Upper lobe of left lung (tissue), 6 donors: ENCODE data around the gene LSM14A. TPM values are rescaled to one million over a fixed set of nuclear protein-coding genes. Genes with fewer than 3 reads are reported as not detected.
"Not testable (repeated sequence)": the region's sequence is repeated elsewhere in the genome, so short reads cannot be mapped to it uniquely, and the experiment has no call there.

Experiments used
- ATAC-seq, 2 donors: fragments of 200-7000 bp; cut with Tn5 transposase; one replicate each; pipeline ENCODE4 v1.9.1; 2022; ENCODE audit warnings: mild to moderate bottlenecking in 2 of 2, moderate library complexity in 2 of 2; ENCODE audit not compliant: low FRiP score in 2 of 2
- DNase-seq, 2 donors: peaks; one replicate each; pipeline ENCODE4 v3.0.0-alpha.2; 2019 to 2020
- H3K27ac ChIP-seq, 4 donors: fragments of 200-600 bp; sonication (generic); one replicate each; pipeline ENCODE4 v1.5.1; 2016 to 2019
- H3K27me3 ChIP-seq, 4 donors: fragments of 200-600 bp; sonication (generic); one replicate each; pipeline ENCODE4 v1.5.1; 2017 to 2019
- H3K36me3 ChIP-seq, 4 donors: fragments of 200-600 bp; sonication (generic); one replicate each; pipeline ENCODE4 v1.5.1; 2016 to 2019
- H3K4me1 ChIP-seq, 4 donors: fragments of 200-600 bp; sonication (generic); one replicate each; pipeline ENCODE4 v1.5.1; 2018 to 2019
- H3K4me3 ChIP-seq, 4 donors: fragments of 200-600 bp; sonication (generic); one replicate each; pipeline ENCODE4 v1.5.1; 2017 to 2019; ENCODE audit warnings: mild to moderate bottlenecking in 2 of 4, moderate library complexity in 1 of 4
- H3K9me3 ChIP-seq, 4 donors: fragments of 200-600 bp; sonication (generic); one replicate each; pipeline ENCODE4 v1.5.1; 2018 to 2019
- EP300 ChIP-seq, 4 donors: sonication (generic); formaldehyde crosslinking; IDR thresholded peaks; one replicate each; pipeline ENCODE4 v1.5.1; 2017; ENCODE audit warnings: antibody characterized with exemption in 4 of 4, control low read depth in 2 of 4
- POLR2A ChIP-seq, 4 donors: fragments of 450-650 bp; IDR thresholded peaks; one replicate each; pipeline ENCODE4 v1.5.1; 2016 to 2017; ENCODE audit warnings: antibody characterized with exemption in 4 of 4, mild to moderate bottlenecking in 2 of 4
- POLR2AphosphoS5 ChIP-seq, 2 donors: sonication (generic); formaldehyde crosslinking; IDR thresholded peaks; one replicate each; pipeline ENCODE4 v1.5.1; 2017; ENCODE audit warnings: antibody characterized with exemption in 2 of 2
- WGBS, 2 donors: methylation state at CpG; one replicate each; pipeline ENCODE4 v1.1.5; 2017 to 2018; 5-methylcytosine and 5-hydroxymethylcytosine counted together
- total RNA-seq, 6 donors: library from RNA; depleted of rRNA in 4 of 6; stranded (reverse); fragments of >200 nt in 4 of 6; gene quantifications; one replicate each; pipeline versions ENCODE4 v1.1.0 to v1.2.1, GENCODE V29; 2016 to 2021
- TF ChIP-seq, protein P1 (sequence below), 6 experiments: fragments of 450-650 bp in 4 of 6; fragments of 200-600 bp in 2 of 6; sonication (generic) in 2 of 6; IDR thresholded peaks; one replicate each; pipeline ENCODE4 v1.5.1; 2016 to 2019; ENCODE audit warnings: antibody characterized with exemption in 6 of 6
- donor health status: DM: no; HTN: no; CAD: no; lungs with moderate emphysema.
- donor health status: DM: no; HTN: yes; CAD: no; lungs with severe emphysema.

LSM14A gene
- total RNA-seq, 6 donors from 2014 or later = 85.2 to 212 (median 96.3) TPM

DNA sequence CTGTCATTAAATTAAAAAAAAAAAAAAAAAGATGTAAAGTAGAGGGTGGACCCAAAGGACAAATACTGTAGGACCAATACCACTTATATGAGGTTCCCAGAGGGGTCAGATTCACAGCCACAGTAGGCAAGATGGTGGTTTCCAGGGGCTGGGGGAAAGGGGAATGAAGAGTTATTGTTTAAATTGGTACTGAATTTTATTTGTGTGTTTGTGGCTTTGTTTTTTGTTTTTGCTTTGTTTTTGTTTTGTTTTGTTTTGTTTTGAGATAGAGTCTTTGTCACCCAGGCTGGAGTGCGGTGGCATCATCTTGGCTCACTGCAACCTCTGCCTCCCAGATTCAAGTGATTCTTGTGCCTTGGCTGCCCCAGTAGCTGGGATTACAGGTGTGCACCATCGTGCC is 17.9 kb upstream of the LSM14A start:
- WGBS, 2 donors = 85 to 89% methylated on average over 2 of the region's 2 CpGs
- no peak for ATAC-seq

DNA sequence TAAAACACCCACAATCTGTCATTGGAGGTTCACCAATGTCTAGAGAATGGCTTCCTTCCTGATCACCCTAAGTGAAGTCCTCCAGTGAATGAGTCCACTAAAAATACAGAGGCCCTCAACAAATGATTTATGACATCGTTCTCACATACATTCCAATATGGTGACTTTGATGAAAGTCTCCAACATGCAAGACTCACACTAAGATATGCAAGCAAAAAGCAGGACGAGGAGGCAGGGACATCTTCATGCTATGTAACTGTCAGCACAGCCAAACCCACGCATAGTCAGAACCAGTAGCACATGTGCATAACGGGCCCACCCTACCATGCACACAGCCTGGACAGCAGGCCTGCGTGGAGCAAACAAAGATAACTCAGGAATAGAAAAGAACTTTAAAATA is 16.6 kb upstream of the LSM14A start:
- Histone ChIP-seq H3K27ac (no peak overlapping the region), H3K36me3 (no peaks in the 10 kb centered on the region), H3K27me3 (no peaks in the 10 kb centered on the region), H3K4me3 (no peak overlapping the region), H3K9me3 (no peaks in the 10 kb centered on the region), H3K4me1 (no peaks in the 10 kb centered on the region)
- TF ChIP-seq POLR2AphosphoS5 (IDR thresholded peaks at IDR 0.05) (no peak), EP300 (IDR thresholded peaks at IDR 0.05) (no peak), POLR2A (IDR thresholded peaks at IDR 0.05) (no peak)
- TF ChIP-seq, protein P1, sequence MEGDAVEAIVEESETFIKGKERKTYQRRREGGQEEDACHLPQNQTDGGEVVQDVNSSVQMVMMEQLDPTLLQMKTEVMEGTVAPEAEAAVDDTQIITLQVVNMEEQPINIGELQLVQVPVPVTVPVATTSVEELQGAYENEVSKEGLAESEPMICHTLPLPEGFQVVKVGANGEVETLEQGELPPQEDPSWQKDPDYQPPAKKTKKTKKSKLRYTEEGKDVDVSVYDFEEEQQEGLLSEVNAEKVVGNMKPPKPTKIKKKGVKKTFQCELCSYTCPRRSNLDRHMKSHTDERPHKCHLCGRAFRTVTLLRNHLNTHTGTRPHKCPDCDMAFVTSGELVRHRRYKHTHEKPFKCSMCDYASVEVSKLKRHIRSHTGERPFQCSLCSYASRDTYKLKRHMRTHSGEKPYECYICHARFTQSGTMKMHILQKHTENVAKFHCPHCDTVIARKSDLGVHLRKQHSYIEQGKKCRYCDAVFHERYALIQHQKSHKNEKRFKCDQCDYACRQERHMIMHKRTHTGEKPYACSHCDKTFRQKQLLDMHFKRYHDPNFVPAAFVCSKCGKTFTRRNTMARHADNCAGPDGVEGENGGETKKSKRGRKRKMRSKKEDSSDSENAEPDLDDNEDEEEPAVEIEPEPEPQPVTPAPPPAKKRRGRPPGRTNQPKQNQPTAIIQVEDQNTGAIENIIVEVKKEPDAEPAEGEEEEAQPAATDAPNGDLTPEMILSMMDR (IDR thresholded peaks at IDR 0.05) = no peak
- no peak for ATAC-seq
- WGBS, 2 donors = 85 to 91% methylated on average over 5 of the region's 5 CpGs
- DNase-seq = no peak

More for the DNA sequence above, 17.9 kb upstream of the LSM14A start:
- no peak overlapping the region for H3K4me3 ChIP-seq
- H3K36me3 ChIP-seq = no peaks in the 10 kb centered on the region
- H3K9me3 ChIP-seq = no peaks in the 10 kb centered on the region
- TF ChIP-seq POLR2AphosphoS5 (IDR thresholded peaks at IDR 0.05) (no peak), EP300 (IDR thresholded peaks at IDR 0.05) (no peak), POLR2A (IDR thresholded peaks at IDR 0.05) (no peak)
- TF ChIP-seq, protein P1 (IDR thresholded peaks at IDR 0.05) = no peak
- no peaks in the 10 kb centered on the region for H3K4me1 ChIP-seq
- no peaks in the 10 kb centered on the region for H3K27me3 ChIP-seq
- DNase-seq = no peak
- no peak overlapping the region for H3K27ac ChIP-seq

DNA sequence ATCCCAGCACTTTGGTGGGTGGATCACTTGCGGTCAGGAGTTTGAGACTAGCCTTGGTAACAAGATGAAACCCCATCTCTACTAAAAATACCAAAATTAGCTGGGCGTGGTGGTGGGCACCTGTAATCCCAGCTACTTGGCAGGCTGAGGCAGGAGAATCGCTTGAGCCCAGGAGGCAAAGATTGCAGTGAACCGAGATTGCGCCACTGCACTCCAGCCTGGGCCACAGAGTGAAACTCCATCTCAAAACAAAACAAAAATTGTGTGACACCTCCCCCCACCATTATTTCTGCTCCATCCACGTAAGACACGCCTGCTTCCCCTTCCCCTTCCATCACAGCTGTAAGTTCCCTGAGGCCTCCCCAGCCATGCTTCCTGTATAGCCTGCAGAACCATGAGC is 13.3 kb upstream of the LSM14A start:
- H3K36me3 ChIP-seq, H3K4me1 ChIP-seq, H3K9me3 ChIP-seq, DNase-seq, H3K27ac ChIP-seq, ATAC-seq, H3K4me3 ChIP-seq, H3K27me3 ChIP-seq: not testable (repeated sequence)
- WGBS, 2 donors = 71 to 82% methylated on average over 7 of the region's 7 CpGs

DNA sequence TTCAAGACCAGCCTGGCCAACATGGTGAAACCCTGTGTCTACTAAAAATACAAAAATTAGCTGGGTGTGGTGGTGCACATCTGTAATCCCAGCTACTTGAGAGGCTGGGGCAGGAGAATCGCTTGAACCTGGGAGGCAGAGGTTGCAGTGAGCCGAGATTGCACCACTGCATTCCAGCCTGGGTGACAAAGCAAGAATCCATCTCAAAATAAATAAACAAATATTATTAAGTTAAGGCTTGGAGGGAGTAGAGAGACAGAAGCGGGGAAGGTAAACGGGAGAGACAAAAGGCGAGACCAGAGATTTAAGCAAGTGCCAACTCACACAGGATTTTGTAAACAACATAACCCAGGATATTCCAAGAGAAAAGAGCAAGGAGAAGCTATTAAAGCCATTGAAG is 12.8 kb upstream of the LSM14A start:
- not testable (repeated sequence) for H3K4me1 ChIP-seq, DNase-seq, H3K36me3 ChIP-seq, H3K27ac ChIP-seq, H3K4me3 ChIP-seq, H3K9me3 ChIP-seq, H3K27me3 ChIP-seq, ATAC-seq
- WGBS, 2 donors = 77 to 83% methylated on average over 5 of the region's 5 CpGs

DNA sequence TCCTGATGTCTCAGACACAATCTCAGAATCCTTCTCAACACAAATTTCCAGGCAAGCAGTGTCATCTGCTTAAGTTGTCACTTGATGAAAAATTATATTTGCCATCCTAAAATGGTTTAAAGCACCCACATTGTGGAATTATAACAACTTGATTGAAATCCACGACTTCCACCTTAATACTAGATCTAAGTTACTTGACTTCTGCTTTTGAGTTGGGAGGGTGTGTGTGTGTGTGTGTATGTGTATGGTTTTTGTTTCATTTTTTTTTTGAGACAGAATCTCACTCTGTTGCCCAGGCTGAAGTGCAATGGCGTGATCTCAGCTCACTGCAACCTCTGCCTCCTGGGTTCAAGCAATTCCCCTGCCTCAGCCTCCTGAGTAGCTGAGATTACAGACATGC is 10.4 kb upstream of the LSM14A start:
- 67 to 69% methylated on average over 2 of the region's 2 CpGs for WGBS, 2 donors
- not testable (repeated sequence) for H3K4me3 ChIP-seq, H3K4me1 ChIP-seq, DNase-seq, H3K27ac ChIP-seq, H3K27me3 ChIP-seq, ATAC-seq, H3K36me3 ChIP-seq, H3K9me3 ChIP-seq

DNA sequence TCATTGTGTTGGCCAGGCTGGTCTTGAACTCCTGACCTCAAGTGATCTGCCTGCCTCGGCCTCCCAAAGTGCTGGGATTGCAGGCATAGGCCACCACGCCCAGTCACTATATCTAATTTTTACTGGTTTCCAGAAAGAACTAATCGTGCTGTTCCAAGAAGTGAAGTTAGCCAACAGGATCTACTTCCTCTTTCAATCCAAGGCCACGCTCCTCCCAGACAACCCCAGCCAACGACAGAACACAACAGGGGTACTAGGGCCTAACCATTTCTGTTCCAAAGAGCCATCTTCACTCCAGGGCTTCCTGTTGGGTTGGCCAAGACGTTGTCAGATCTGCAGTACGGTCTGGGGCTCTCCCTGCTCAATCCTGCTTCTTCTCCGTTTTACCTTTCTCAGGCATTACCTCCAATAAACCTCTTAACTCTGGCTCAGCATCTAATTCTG is 7.0 kb upstream of the LSM14A start:
- Histone ChIP-seq H3K4me1 (no peaks in the 10 kb centered on the region), H3K4me3 (no peak overlapping the region), H3K36me3 (no peaks in the 10 kb centered on the region), H3K9me3 (no peaks in the 10 kb centered on the region), H3K27ac (no peak overlapping the region), H3K27me3 (no peaks in the 10 kb centered on the region)
- no peak for DNase-seq
- 60 to 70% methylated on average over 8 of the region's 8 CpGs for WGBS, 2 donors
- TF ChIP-seq POLR2AphosphoS5 (IDR thresholded peaks at IDR 0.05) = no peak
- TF ChIP-seq POLR2A (IDR thresholded peaks at IDR 0.05) = no peak
- no peak for TF ChIP-seq EP300 (IDR thresholded peaks at IDR 0.05)
- TF ChIP-seq, protein P1 (IDR thresholded peaks at IDR 0.05) = no peak
- peak in 1 of 2 donors; percentile 52 for ATAC-seq

DNA sequence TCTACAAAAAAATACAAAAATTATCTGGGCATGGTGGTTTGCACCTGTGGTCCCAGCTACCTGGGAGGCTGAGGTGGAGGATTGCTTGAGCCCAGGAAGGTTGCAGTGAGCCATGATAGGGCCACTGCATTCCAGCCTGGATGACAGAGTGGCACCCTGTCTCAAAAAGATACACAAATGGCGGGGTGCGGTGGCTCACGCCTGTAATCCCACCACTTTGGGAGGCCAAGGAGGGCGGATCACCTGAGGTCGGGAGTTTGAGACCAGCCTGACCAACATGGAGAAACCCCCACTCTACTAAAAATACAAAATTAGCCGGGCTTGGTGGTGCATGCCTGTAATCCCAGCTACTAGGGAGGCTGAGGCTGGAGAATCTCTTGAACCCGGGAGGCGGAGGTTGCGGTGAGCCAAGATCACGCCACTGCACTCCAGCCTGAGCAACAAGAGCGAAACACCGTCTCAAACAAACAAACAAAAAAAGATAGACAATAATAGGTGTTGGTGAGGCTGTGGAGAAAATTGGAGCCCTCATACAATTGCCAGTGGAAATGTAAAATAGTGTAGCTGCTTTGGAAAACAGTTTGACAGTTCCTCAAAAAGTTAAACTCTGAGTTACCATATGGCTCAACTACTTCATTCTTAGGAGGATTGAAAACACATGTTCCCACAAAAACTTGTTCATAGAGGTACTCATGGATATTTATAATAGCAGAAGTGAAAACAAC is 2.7 kb upstream of the LSM14A start:
- ATAC-seq = not testable (repeated sequence)

More for the DNA sequence above, 2.7 kb upstream of the LSM14A start:
- not testable (repeated sequence) for H3K27me3 ChIP-seq, H3K9me3 ChIP-seq, DNase-seq, H3K4me3 ChIP-seq, H3K36me3 ChIP-seq, H3K27ac ChIP-seq
- peaks cover 16 to 24% (median 21%) of the 10 kb centered on the region in 4 donors for H3K4me1 ChIP-seq
- 94% methylated on average over 12 of the region's 12 CpGs for WGBS, 2 donors
